ENCODE measurements around the gene NUMBL. TPM values are rescaled to one million over a fixed set of nuclear protein-coding genes. Genes with fewer than 3 reads are reported as not detected.

The NUMBL gene
- total and polyA plus RNA-seq, 2 of the 8 experiments (the other 6 are each of a cell fraction or from before 2014, with no cell fraction given): 13.5 to 24.8 TPM

DNA sequence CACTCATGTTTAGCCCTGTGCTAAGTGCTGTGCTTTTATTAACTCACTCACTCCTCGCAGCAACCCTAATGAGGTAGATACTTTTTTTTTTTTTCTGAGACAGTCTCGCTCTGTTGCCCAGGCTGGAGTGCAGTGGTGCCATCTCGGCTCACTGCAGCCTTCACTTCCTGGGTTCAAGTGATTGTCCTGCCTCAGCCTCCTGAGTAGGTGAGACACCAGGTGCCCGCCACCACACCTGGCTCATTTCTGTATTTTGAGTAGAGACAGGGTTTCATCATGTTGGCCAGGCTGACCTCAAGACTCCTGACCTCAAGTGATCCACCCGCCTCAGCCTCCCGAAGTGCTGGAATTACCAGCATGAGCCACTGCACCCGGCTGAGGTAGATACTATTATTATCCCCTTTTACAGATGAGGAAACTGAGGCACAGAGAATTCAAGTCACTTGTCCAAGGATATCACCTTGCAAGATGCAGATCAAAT lies 29.0 kb upstream of the NUMBL start:
- H3K23me2 ChIP-seq (ENCODE audit: low read depth, low read length): peaks cover 23% of the 10 kb centered on the region
- H2BK20ac ChIP-seq (ENCODE audit: low read length): no peak overlapping the region
- H3K18ac ChIP-seq (ENCODE audit: extremely low read depth, low read length): no peak overlapping the region; the same call in 1 of the 2 replicates
- H3K36me3 ChIP-seq (ENCODE audit: control insufficient read depth in 2 of 4, insufficient read depth in 4 of 4, low read length in 3 of 4): peaks cover 0 to 4% (median 0%) of the 10 kb centered on the region in 4 experiments; a peak in 2 of 8 replicates
- peaks cover 0 to 22% (median 6%) of the 10 kb centered on the region in 4 experiments; a peak in 6 of 7 replicates for H3K4me1 ChIP-seq (replicated peaks in 1 of 4; ENCODE audit: control insufficient read depth in 3 of 4, insufficient read depth in 4 of 4, low read length in 3 of 4)
- H2BK15ac ChIP-seq (ENCODE audit: low read length): no peak overlapping the region
- H2BK5ac ChIP-seq (ENCODE audit: low read depth, low read length): no peak overlapping the region
- H2BK120ac ChIP-seq (replicated peaks; ENCODE audit: low read depth, low read length): no peak overlapping the region
- no peak overlapping the region for H2BK12ac ChIP-seq (ENCODE audit: low read depth, low read length)
- H4K5ac ChIP-seq (ENCODE audit: insufficient read length, low read depth, low read length): no peak overlapping the region
- TF ChIP-seq SP1 (IDR thresholded peaks at IDR 0.05; ENCODE audit: low read depth, low read length) (no peak), FOSL1 (IDR thresholded peaks at IDR 0.05; ENCODE audit: insufficient read depth, low read depth, low read length) (no peak), RNF2 (IDR thresholded peaks at IDR 0.05; ENCODE audit: borderline replicate concordance, low read depth, low read length, missing control alignments, poor library complexity, severe bottlenecking) (no peak), BCL11A (IDR thresholded peaks at IDR 0.05; ENCODE audit: low read depth in 2 of 2, low read length in 2 of 2) (no peak), SIX5 (IDR thresholded peaks at IDR 0.05; ENCODE audit: low read depth, low read length) (no peak), MAFK (IDR thresholded peaks at IDR 0.05; ENCODE audit: low read depth, low read length) (no peak), SUZ12 (IDR thresholded peaks at IDR 0.05; ENCODE audit: low read length) (no peak)
- no peak overlapping the region for H3K56ac ChIP-seq (replicated peaks; ENCODE audit: insufficient read length, low read depth, low read length)
- H2AK5ac ChIP-seq (ENCODE audit: low read depth, low read length): no peak overlapping the region
- no peak overlapping the region for H3K9ac ChIP-seq (replicated peaks in 1 of 4; ENCODE audit: extremely low read depth in 1 of 4, low read depth in 3 of 4, low read length in 3 of 4)
- H4K8ac ChIP-seq (ENCODE audit: extremely low read depth, insufficient read depth, low read length): no peak overlapping the region; the same call in 1 of the 2 replicates
- peaks cover 10% of the 10 kb centered on the region for H3K79me1 ChIP-seq (ENCODE audit: low read depth, low read length)
- no peak for FAIRE-seq
- POLR2A ChIA-PET (ENCODE audit: partially characterized antibody): interaction anchor here (0.8 to 2.4 kb wide), 5 partner anchors 22 to 79 kb away, joined by 3 to 11 read pairs (median 3); partner anchors contain the start of genes ACTMAP, EGLN2 and SNRPA
- CTCF ChIA-PET (ENCODE audit: partially characterized antibody): interaction anchor here (0.9 kb wide), 1 partner anchor 100 kb away, joined by 4 read pairs; no protein-coding TSS in a partner anchor
- no peak overlapping the region for H3K23ac ChIP-seq (ENCODE audit: insufficient read length)
- no peak overlapping the region for H4K91ac ChIP-seq (replicated peaks; ENCODE audit: insufficient read length, low read length)
- H3K14ac ChIP-seq (ENCODE audit: insufficient read length): no peak overlapping the region
- no peaks in the 10 kb centered on the region for H3K27me3 ChIP-seq (replicated peaks in 1 of 4; ENCODE audit: control insufficient read depth in 3 of 4, extremely low read depth in 1 of 4, insufficient read depth in 3 of 4, low read length in 3 of 4)
- H3K4ac ChIP-seq (replicated peaks; ENCODE audit: insufficient read length, low read depth, low read length): no peak overlapping the region
- WGBS, 2 experiments (ENCODE audit: extremely low coverage in 1 of 2, insufficient coverage in 1 of 2, insufficient read length in 1 of 2, insufficient replicate concordance in 2 of 2, low coverage in 1 of 2, low lambda C conversion rate in 2 of 2, missing lambda C conversion rate in 1 of 2): 86% methylated on average over 7 of the region's 7 CpGs; no CpG with 5 or more reads in 1 of the 2 experiments
- peaks cover 0 to 36% of the 10 kb centered on the region in 2 experiments; a peak in 2 of 4 replicates for H3K79me2 ChIP-seq (ENCODE audit: control insufficient read depth in 1 of 2, insufficient read depth in 2 of 2, low read length in 2 of 2)
- no peak overlapping the region for H3K27ac ChIP-seq (ENCODE audit: low read depth, low read length)
- H3K9me3 ChIP-seq (ENCODE audit: insufficient read depth in 2 of 2, low read depth in 1 of 2, low read length in 1 of 2): no peaks in the 10 kb centered on the region
- H3K4me2 ChIP-seq (ENCODE audit: insufficient read depth in 1 of 2, low read depth in 2 of 2, low read length in 2 of 2): peak overlapping the region; percentile 96 to 100
- H2AFZ ChIP-seq (ENCODE audit: low read length): no peak overlapping the region
- H3K4me3 ChIP-seq (ENCODE audit: extremely low read depth in 1 of 4, insufficient read depth in 2 of 4, low read depth in 3 of 4, low read length in 4 of 4): peak overlapping the region in 3 of 4 experiments; percentile 8 to 94 (median 88); a peak in 5 of 8 replicates
- no peaks in the 10 kb centered on the region for H4K20me1 ChIP-seq (replicated peaks in 1 of 2; ENCODE audit: control insufficient read depth in 1 of 2, insufficient read depth in 2 of 2, low read length in 2 of 2)
- no peak for DNase-seq (ENCODE audit: low read depth in 1 of 2, low spot score in 2 of 2)
